NCI-H1436 treated with DMSO at 0.1 percent for 48 hours (cell line): ENCODE results near the gene KXD1.
A peak's percentile ranks its signal among the peaks of the same experiment; 100 is the strongest.
"Not testable (repeated sequence)": the region's sequence is repeated elsewhere in the genome, so short reads cannot be mapped to it uniquely, and the experiment has no call there.

Experiments
- DNase-seq: peaks from one replicate; lab custom pipeline; 2025; lab: John Stamatoyannopoulos, UW

The KXD1 gene

GRCh38 chr19:18536475-18536874 is 21.2 kb upstream of the KXD1 start:
- DNase-seq, result no peak

DNA sequence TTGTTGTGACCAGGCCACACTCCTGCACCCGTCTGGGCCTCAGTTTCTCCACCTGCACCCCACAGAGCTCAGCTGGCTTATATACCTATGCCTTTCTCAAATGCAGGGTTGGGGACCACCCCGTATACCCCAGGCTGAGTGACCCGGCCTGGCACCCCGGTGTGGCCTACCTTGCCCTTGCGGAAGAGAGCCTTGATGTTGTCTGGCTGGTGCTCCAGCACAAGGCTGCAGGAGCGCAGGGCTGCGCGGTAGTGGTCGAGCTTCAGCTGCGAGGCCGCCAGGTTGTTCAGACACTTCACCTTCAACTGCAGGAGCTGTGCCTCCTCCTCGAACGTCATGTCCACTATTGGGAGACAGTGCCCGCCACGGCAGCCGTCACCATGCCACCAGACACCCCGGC is 20.2 kb upstream of the KXD1 start:
- DNase-seq, result no peak

DNA sequence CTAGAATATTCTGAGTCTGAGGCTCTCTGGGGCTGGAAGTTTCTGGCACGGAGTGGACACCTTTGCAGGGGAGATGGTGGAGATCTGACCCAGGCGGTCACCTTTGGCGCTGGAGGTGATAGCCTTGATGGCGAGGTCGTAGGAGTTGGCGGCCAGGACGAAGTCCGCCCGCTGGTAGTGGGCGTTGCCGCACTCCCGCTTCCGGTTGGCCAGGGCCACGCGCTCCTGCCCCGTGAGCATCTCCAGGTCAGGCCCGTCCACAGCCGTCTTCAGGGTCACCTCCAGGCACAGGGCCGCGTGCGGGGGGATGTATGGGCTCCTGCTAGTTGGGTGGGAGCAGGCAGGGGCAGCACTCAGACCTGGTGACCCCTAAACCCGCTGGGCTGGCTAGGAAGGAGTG is 19.6 kb upstream of the KXD1 start:
- DNase-seq, result no peak

GRCh38 chr19:18539372-18539771 is 18.3 kb upstream of the KXD1 start:
- no peak for DNase-seq

GRCh38 chr19:18540200-18540599 is 17.5 kb upstream of the KXD1 start:
- not testable (repeated sequence) for DNase-seq

GRCh38 chr19:18541258-18541991 is 16.2 kb upstream of the KXD1 start:
- no peak for DNase-seq

GRCh38 chr19:18541992-18542940 is 15.4 kb upstream of the KXD1 start:
- no peak for DNase-seq

DNA sequence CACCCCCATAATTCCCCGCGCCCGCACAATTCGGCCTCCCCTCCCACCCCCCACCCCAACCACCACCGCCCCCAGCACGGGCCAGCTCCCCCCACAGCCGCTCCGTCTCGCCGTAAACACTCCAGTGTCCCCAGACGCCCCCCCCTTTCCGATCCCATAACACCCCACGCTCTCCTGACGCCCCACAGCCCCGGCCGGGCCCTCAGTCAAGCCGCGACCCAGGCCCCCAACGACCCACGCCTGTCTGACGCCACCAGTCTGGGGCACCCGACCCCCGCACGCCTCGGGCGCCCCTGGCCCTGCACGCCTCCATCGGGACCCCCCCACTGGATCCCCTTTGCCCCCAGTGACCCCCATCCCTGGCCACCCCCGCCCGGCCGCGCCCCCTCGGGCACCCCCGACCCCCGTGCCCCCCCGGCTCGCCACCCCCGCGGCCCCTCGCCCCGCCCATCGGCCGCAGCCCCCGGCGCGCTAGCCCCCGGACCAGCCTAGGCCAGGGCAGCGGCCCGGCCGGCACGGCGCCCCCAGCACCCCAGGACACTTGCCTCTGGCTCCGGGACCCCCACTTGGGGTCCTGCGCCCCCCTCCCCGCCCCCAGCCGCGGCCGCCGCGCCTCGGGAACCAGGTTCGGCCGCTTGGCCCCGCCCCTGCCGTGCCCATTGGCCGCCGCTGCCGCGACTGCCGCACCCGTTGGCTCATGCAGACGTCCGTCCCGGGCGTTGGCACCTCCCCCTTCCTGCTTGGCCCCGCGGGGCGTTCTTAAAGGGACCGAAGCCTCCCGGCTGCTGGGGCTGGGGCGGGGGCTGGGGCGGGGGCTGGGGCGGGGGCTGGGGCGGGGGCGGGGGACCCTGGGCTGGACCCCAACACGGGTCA is 14.5 kb upstream of the KXD1 start, which contains the start of gene FKBP8:
Gene FKBP8 (minus strand): TSS at position 633 of the 873 bp plus-strand sequence. CDS start 1,603 bp downstream, outside the sequence.
- peak; percentile 27 for DNase-seq

- peak; percentile 48 for DNase-seq
Measured at GRCh38 chr19:18543814-18544475, 13.7 kb upstream of the KXD1 start.

DNA sequence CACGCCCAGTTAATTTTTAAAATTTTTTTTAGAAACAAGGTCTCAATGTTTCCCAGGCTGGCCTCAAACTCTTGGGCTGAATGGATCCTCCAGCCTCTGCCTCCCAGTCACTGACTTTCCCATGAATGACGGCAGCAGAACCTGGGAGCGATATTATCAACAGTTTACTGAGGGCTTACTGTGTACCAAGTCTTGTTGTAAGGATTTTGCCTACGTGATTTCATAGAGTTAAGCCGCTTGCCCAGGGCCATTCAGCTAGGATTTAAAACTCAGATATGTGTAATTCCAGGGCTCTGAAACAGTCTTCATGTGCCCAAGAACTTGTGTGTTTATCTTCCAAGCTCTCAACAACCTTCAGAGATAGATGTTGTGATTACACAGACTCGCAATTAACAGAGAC is 6.0 kb upstream of the KXD1 start:
- DNase-seq, result no peak

DNA sequence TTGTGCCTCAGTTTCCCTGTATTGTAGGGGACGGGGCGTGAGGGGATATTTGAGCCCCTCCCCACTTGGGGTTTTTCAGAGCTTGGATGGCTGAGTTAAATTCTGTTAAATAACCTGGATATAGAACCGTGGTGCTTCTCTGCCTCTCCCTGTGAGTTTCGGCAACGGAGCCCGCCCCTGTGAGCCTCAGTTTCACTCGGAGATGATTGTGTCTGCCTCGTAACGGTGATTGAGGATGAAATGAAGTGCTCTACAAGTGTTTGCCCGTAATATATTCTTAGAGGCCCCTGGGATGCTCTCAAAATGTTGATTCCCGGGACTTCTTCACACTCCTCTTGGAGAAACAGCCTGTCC is 509 bp downstream of the KXD1 start:
- DNase-seq, result no peak

DNA sequence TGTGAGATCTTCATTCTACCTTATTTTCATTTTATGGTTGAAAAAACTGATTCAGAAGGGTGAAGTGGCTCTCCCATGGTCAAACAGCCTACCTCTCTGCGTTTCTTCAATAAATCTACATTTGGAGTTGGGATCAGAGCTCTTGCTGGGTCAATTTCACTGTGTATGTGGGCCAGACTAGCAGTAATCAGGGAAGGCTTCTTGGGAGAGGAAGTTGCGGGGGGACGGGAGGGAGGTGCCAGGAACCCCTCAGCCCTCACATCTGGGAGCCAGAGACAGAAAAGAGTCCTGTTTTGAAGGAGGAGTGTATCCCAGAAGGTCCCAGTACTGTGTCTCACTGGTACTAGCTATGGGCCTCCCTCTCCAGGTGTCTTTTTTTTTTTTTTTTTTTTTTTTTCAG is 934 bp downstream of the KXD1 start:
- no peak for DNase-seq

DNA sequence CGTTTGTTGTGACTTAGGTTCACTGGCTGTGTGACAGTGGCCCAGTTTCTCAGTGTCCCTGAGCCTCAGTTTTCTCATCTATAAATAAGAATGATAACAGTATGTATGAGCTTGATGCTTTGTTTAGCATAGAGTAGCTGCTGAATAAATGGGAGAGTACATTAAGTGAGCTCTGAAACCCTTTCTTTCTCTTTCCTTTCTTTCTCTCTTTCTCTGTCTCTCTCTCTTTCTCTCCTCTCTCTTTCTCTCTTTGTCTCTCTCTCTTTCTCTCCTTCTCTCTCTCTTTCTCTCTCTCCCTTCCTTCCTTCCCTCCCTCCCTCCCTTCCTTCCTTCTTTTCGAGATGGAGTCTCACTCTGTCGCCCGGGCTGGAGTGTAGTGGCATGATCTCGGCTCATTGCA is 2.0 kb downstream of the KXD1 start:
- no peak for DNase-seq

GRCh38 chr19:18562086-18562485 is 4.4 kb downstream of the KXD1 start:
- DNase-seq, result no peak

- no peak for DNase-seq
Measured at GRCh38 chr19:18566953-18567352, 9.3 kb downstream of the KXD1 start.

DNA sequence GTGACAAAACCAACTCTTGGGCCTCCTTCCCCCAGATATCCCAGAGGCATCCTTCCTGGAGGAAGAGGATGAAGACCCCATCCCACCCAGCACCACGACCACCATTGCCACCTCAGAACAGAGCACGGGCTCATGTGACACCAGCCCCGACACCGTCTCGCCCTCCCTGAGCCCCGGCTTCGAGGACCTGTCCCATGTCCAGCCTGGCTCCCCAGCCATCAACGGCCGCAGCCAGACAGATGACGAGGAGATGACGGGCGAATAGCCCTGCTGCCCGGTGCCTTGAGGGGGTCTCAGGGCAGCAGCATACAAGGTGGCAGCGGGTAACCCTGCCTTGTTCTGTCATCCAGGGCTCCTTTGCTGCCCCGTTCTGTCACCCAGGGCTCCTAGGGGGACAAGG is 10.7 kb downstream of the KXD1 start:
- no peak for DNase-seq

DNA sequence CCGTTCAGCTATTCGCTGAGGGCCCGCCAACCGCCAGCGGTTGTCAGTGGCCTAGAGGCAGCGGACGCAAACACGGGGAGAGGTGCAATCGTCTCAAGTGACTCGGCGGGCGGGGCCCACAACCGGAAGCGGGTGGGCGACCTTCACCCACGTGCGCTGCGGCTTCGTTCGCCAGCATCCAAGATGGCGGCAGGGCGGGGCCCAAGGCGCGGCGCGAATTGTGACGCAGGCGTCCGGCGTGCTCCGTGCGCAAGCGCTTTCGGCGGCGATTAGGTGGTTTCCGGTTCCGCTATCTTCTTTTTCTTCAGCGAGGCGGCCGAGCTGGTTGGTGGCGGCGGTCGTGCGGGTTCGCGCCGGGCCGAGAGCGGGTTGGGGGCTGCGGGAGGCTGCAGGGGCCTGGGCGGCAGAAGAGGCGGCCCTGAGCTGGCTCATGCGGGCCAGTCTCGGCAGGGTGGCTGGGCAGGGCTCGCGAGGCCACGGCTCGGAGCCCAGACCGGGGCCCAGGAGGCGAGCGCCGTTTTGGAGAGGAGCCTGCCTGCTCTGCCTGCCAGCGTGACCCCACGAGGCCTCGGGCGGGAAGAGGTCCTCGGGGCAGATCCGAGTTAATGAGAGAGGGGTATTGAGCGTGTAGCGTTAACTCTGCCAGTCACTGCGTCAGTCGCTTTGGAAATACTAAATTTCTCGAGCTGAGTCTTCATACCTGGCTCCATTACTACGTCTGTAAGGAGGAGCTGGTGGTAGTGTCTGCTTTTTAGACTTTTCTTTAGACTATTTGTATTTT is 14.1 kb downstream of the KXD1 start, which contains the start of gene UBA52:
Gene UBA52 (plus strand): TSS at position 294 of the 781 bp plus-strand sequence. CDS start 1,444 bp downstream, outside the sequence.
- peak; percentile 82 for DNase-seq

DNA sequence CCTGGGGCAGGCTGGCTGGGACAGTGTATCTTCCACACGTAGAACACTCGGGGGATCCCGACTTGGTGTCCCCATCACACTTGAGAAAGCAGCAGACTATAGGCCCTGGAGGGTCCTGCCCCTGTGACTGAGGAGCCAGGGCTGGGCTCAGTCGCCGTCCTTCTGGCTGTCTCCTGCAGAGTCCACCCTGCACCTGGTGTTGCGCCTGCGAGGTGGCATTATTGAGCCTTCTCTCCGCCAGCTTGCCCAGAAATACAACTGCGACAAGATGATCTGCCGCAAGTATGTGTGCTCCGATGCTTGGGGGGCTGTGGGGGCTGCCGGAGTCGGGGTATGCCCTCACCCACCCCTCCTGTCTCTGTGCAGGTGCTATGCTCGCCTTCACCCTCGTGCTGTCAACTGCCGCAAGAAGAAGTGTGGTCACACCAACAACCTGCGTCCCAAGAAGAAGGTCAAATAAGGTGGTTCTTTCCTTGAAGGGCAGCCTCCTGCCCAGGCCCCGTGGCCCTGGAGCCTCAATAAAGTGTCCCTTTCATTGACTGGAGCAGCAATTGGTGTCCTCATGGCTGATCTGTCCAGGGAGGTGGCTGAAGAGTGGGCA is 17.1 kb downstream of the KXD1 start:
- no peak for DNase-seq

GRCh38 chr19:18576383-18576782 is 18.7 kb downstream of the KXD1 start:
- DNase-seq, result no peak

DNA sequence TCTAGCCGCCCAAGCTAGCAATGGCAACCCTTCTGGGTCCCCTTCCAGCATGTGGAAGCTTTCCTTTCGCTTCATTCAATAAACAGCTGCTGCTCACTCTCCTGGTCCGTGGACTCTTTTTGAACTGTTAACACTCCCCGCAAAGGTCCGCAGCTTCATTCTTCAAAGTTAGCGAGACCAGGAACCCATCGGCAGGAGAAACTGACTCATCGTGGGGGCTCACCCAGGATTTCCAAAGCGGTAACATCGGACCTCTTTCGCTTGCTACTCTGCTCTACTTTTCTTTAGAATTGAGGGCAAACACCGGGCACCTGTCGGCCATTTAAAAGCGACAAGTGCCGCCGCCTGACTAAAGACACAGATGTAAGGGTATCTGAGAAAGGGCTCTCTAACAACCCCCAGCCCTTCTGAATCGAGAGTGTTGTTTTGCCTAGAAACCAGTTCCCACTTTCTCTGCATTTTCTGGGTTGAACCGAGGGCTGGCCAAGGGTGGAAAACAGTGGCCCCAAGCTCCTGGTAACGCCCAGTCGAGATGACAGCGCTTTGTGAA is 19.8 kb downstream of the KXD1 start:
- DNase-seq, result no peak
